A673 (cell line): ENCODE data around the gene CBR3.

Experiments used
- EZH2 ChIP-seq: fragments of 200-600 bp; sonication (generic); IDR thresholded peaks from 2 replicates; pipeline ENCODE4 v1.6.1; 2017; ENCODE audit warnings: borderline replicate concordance, low read depth, mild to moderate bottlenecking, mixed read lengths, antibody characterized with exemption, low read length; ENCODE audit not compliant: poor library complexity, severe bottlenecking
- TF ChIP-seq, protein P1 (sequence below): fragments of 300-800, 200-600 bp; sonication (generic); conservative IDR thresholded peaks from 2 replicates; pipeline ENCODE4 v1.5.1; 2017; ENCODE audit warnings: low read depth, mild to moderate bottlenecking, antibody characterized with exemption, low read length, moderate library complexity, mixed read lengths

GRCh38 chr21:36149788-36150711 is 15.2 kb downstream of the CBR3 start:
- TF ChIP-seq, protein P1, sequence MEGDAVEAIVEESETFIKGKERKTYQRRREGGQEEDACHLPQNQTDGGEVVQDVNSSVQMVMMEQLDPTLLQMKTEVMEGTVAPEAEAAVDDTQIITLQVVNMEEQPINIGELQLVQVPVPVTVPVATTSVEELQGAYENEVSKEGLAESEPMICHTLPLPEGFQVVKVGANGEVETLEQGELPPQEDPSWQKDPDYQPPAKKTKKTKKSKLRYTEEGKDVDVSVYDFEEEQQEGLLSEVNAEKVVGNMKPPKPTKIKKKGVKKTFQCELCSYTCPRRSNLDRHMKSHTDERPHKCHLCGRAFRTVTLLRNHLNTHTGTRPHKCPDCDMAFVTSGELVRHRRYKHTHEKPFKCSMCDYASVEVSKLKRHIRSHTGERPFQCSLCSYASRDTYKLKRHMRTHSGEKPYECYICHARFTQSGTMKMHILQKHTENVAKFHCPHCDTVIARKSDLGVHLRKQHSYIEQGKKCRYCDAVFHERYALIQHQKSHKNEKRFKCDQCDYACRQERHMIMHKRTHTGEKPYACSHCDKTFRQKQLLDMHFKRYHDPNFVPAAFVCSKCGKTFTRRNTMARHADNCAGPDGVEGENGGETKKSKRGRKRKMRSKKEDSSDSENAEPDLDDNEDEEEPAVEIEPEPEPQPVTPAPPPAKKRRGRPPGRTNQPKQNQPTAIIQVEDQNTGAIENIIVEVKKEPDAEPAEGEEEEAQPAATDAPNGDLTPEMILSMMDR: no peak
- TF ChIP-seq EZH2: no peak
